Gastrocnemius medialis (tissue), 4 donors: ENCODE measurements around the gene CCDC178. TPM values are rescaled to one million over a fixed set of nuclear protein-coding genes. Genes with fewer than 3 reads are reported as not detected.

Source experiments
- ATAC-seq, 2 donors: fragments of 150-250 bp; one replicate each; pipeline ENCODE4 v1.9.1; 2016
- DNase-seq, 2 donors: peaks; one replicate each; pipeline ENCODE4 v3.0.0-alpha.2; 2019
- H3K27ac ChIP-seq, 4 donors: fragments of 200-600 bp; sonication (generic); 1 replicate in 1 of 4; 2 replicates in 3 of 4; pipeline ENCODE4 v1.5.1; 2016 to 2018; ENCODE audit warnings: mild to moderate bottlenecking in 2 of 4, moderate library complexity in 1 of 4
- H3K27me3 ChIP-seq, 3 donors: fragments of 200-600 bp; sonication (generic) in 2 of 3; 1 replicate in 1 of 3; 2 replicates in 2 of 3; pipeline versions ENCODE4 v1.5.1 to v1.6.0; 2016 to 2019; ENCODE audit warnings: mild to moderate bottlenecking in 1 of 3, moderate library complexity in 1 of 3
- H3K36me3 ChIP-seq, 2 donors: fragments of 200-600 bp; sonication (generic) in 1 of 2; one replicate each; pipeline ENCODE4 v1.5.1; 2017 to 2018
- H3K4me1 ChIP-seq, 2 donors: fragments of 200-600 bp; sonication (generic) in 1 of 2; one replicate each; pipeline ENCODE4 v1.5.1; 2016 to 2017; ENCODE audit warnings: mild to moderate bottlenecking in 2 of 2
- H3K4me3 ChIP-seq, 4 donors: fragments of 200-600 bp; sonication (generic) in 3 of 4; 1 replicate in 1 of 4; 2 replicates in 3 of 4; pipeline ENCODE4 v1.5.1; 2016 to 2019; ENCODE audit warnings: mild to moderate bottlenecking in 2 of 4
- H3K9me3 ChIP-seq, 3 donors: fragments of 200-600 bp; sonication (generic) in 2 of 3; 1 replicate in 1 of 3; 2 replicates in 2 of 3; pipeline ENCODE4 v1.5.1; 2016 to 2019
- CTCF ChIP-seq, 5 experiments: fragments of 450-650 bp in 3 of 5; fragments of 200-600 bp in 2 of 5; sonication (generic) in 2 of 5; IDR thresholded peaks in 4 of 5; conservative IDR thresholded peaks in 1 of 5; 1 replicate in 4 of 5; 2 replicates in 1 of 5; pipeline ENCODE4 v1.5.1; 2016 to 2019; ENCODE audit warnings: antibody characterized with exemption in 5 of 5, mild to moderate bottlenecking in 3 of 5, moderate library complexity in 3 of 5
- POLR2A ChIP-seq, 2 donors: fragments of 450-650 bp; IDR thresholded peaks; one replicate each; pipeline ENCODE4 v1.6.1; 2017; ENCODE audit warnings: antibody characterized with exemption in 2 of 2, mild to moderate bottlenecking in 2 of 2, moderate library complexity in 2 of 2
- in situ Hi-C, 4 donors: fragments of 200-750 bp; cut with MboI; loops; one replicate each; pipeline versions ENCODE4 v1.15.0 to v1.8.0; 2017; ENCODE audit warnings: low sequenced_read_pairs in 4 of 4
- intact Hi-C: fragments of 100-400 bp; cut with DNase I; formaldehyde crosslinking; loops from one replicate; pipeline ENCODE4 v1.15.1; 2023; ENCODE audit warnings: low total_unique reads
- total RNA-seq, 4 donors: library from RNA; depleted of rRNA; stranded (reverse); fragments of >200 nt; gene quantifications; one replicate each; pipeline versions ENCODE4 v1.1.0 to v1.2.3, GENCODE V29; 2016

CCDC178 gene
- total RNA-seq, 4 donors from 2014 or later, result 0.35 TPM; not detected in 3

- ATAC-seq (no peak), DNase-seq (no peak)
- Histone ChIP-seq H3K27ac (no peak overlapping the region), H3K4me1 (no peaks in the 10 kb centered on the region), H3K27me3 (no peaks in the 10 kb centered on the region), H3K36me3 (no peaks in the 10 kb centered on the region), H3K9me3 (no peaks in the 10 kb centered on the region), H3K4me3 (no peak overlapping the region)
- in situ Hi-C loops (loop anchor here in 1 of 4 donors (25.0 kb wide), 1 partner anchor 97 kb away; no protein-coding TSS in a partner anchor), intact Hi-C loops (no loop called here)
- TF ChIP-seq CTCF (IDR thresholded peaks at IDR 0.05 in 4 of 5, conservative IDR thresholded peaks at IDR 0.05 in 1 of 5) (no peak), POLR2A (IDR thresholded peaks at IDR 0.05) (no peak)
These were observed 506.3 kb downstream of the CCDC178 start for GRCh38 chr18:32934201-32934600.

DNA sequence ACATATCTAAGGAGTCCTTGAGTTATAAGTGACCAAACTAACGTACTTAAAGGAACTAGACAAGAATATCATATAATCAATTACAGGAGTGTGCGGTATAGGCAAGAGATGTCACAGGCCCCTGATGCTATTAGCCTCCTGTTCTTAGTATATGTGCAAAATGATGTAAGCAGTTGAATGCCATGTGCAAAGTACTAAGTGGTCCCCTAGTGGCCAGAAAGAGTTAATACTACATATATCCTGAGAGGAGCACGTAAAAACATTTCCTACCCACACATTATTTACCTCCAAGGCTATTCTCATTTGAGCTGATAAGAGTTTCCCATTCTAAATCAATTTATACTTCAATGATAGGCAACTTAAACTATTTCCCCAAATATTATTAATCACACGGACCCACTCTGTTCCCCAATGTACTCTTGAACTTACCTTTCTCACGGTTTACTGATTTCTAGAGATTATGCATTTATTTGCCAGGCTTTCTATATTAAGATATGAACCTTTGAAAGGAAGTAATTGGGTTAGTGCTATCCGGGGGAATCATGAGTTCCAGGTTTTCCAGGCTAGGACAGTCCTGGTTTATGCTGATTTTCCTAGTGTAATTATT, 509.7 kb downstream of the CCDC178 start:
- ATAC-seq (no peak), DNase-seq (no peak)
- H3K4me1 ChIP-seq, result no peaks in the 10 kb centered on the region
- intact Hi-C loops (no loop called here), in situ Hi-C loops (loop anchor here in 1 of 4 donors (25.0 kb wide), 1 partner anchor 93 kb away; no protein-coding TSS in a partner anchor)
- H3K4me3 ChIP-seq, result no peak overlapping the region
- no peaks in the 10 kb centered on the region for H3K36me3 ChIP-seq
- no peaks in the 10 kb centered on the region for H3K9me3 ChIP-seq
- no peak overlapping the region for H3K27ac ChIP-seq
- H3K27me3 ChIP-seq, result no peaks in the 10 kb centered on the region
- TF ChIP-seq POLR2A (IDR thresholded peaks at IDR 0.05), result no peak
- peak in 1 of 5 experiments; percentile 20 for TF ChIP-seq CTCF (IDR thresholded peaks at IDR 0.05 in 4 of 5, conservative IDR thresholded peaks at IDR 0.05 in 1 of 5)

- Histone ChIP-seq H3K4me3 (no peak overlapping the region), H3K9me3 (no peaks in the 10 kb centered on the region), H3K4me1 (no peaks in the 10 kb centered on the region), H3K27ac (no peak overlapping the region), H3K27me3 (no peaks in the 10 kb centered on the region), H3K36me3 (no peaks in the 10 kb centered on the region)
- no peak for DNase-seq
- ATAC-seq, result no peak
- in situ Hi-C loops, result loop anchor here in 1 of 4 donors (25.0 kb wide), 1 partner anchor 92 kb away; no protein-coding TSS in a partner anchor
- TF ChIP-seq CTCF (IDR thresholded peaks at IDR 0.05 in 4 of 5, conservative IDR thresholded peaks at IDR 0.05 in 1 of 5) (no peak), POLR2A (IDR thresholded peaks at IDR 0.05) (no peak)
- intact Hi-C loops, result no loop called here
These were observed 511.3 kb downstream of the CCDC178 start for GRCh38 chr18:32929213-32929612.

DNA sequence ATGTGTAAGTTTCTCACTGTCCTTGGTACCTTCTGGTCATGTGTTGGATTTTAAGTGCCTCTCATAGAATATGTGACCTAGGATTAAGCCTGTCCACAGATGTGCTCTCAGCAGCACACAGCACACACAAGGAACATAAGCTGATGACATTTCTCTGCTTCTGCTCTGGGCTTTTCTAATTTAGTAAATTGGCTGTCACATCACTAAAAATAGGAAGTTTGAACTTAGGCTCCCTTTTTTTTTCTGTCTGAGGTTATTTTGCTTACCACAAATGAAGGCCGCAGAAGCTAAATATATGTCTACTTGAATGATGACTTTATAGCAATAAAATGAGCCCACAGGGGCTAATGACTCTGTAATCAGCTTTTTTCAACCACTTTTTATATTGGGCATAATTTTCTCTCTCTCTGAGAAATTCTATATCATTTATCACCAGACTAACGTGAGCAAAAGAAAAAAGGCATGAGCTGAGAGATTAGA, 517.5 kb downstream of the CCDC178 start:
- Histone ChIP-seq H3K27me3 (no peaks in the 10 kb centered on the region), H3K36me3 (no peaks in the 10 kb centered on the region), H3K9me3 (no peaks in the 10 kb centered on the region), H3K4me1 (no peaks in the 10 kb centered on the region), H3K27ac (no peak overlapping the region), H3K4me3 (no peak overlapping the region)
- intact Hi-C loops (no loop called here), in situ Hi-C loops (no loop called here)
- no peak for TF ChIP-seq CTCF (IDR thresholded peaks at IDR 0.05 in 4 of 5, conservative IDR thresholded peaks at IDR 0.05 in 1 of 5)
- no peak for TF ChIP-seq POLR2A (IDR thresholded peaks at IDR 0.05)
- ATAC-seq (no peak), DNase-seq (no peak)
